Measurements from ENCODE around the gene REST.
A peak's percentile ranks its signal among the peaks of the same experiment; 100 is the strongest.
"Not testable (repeated sequence)": the region's sequence is repeated elsewhere in the genome, so short reads cannot be mapped to it uniquely, and the experiment has no call there.

The REST gene

GRCh38 chr4:56907489-56908205 is at the start of gene REST:
REST (plus strand) TSS chr4:56907900; CDS start chr4:56910639, 2,739 bp downstream.
- peak; percentile 27 for TF ChIP-seq POLR2A (IDR thresholded peaks at IDR 0.05; ENCODE audit: low read length)
- TF ChIP-seq GATA1 (IDR thresholded peaks at IDR 0.05; ENCODE audit: low read depth, low read length) = no peak
- DNase-seq = peak; percentile 85 to 93

DNA sequence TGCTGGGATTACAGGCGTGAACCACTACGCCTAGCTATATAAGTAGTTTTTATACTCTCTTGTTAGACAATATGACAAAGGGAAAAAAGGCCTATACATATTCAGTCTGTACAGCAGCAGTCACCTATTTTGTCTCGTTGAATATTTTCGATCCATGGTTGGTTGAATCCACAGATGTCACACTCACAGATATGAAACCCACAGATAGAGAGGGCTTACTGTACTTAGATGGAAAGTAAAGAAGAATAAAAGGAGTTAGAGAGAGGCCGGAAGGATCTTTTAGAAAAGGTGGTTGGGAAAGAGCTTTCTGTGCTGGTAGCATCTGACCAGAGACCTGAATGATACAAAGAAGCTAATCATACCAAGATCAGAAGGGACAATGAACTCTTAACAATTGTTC is 47.9 kb upstream of the REST start:
- no peak for TF ChIP-seq GATA1 (IDR thresholded peaks at IDR 0.05; ENCODE audit: low read depth, low read length)
- no peak for TF ChIP-seq POLR2A (IDR thresholded peaks at IDR 0.05; ENCODE audit: low read length)
- no peak for DNase-seq

GRCh38 chr4:56860781-56861180 is 46.9 kb upstream of the REST start:
- DNase-seq = no peak

DNA sequence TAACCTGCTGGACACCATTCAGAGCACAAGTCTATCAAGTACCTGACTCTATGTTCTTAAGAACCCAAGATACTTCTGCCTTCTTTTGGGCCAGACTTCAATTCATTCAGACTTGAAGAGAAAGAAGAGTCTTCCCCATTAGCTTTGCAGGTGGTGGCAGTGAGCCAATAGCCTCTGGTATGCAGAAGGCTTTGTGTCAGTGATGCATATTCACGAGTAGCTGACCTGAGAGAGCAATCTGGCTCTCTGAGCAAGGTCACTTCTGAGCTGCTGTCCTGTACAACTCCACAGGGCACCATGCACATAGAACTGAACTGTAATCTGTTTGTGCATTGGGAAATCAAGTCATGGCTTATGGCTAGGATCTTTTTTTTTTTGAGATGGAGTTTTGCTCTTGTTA is 46.3 kb upstream of the REST start:
- TF ChIP-seq POLR2A (IDR thresholded peaks at IDR 0.05; ENCODE audit: low read length) (no peak), GATA1 (IDR thresholded peaks at IDR 0.05; ENCODE audit: low read depth, low read length) (no peak)
- DNase-seq = peak in 1 of 2 experiments; percentile 7

More at GRCh38 chr4:56860781-56861180, 46.9 kb upstream of the REST start:
- TF ChIP-seq GATA1 (IDR thresholded peaks at IDR 0.05; ENCODE audit: low read depth, low read length) (no peak), POLR2A (IDR thresholded peaks at IDR 0.05; ENCODE audit: low read length) (no peak)

- no peak for DNase-seq
- TF ChIP-seq GATA1 (IDR thresholded peaks at IDR 0.05; ENCODE audit: low read depth, low read length) = no peak
- no peak for TF ChIP-seq POLR2A (IDR thresholded peaks at IDR 0.05; ENCODE audit: low read length)
Observed at GRCh38 chr4:56863441-56864139, 44.1 kb upstream of the REST start.

DNA sequence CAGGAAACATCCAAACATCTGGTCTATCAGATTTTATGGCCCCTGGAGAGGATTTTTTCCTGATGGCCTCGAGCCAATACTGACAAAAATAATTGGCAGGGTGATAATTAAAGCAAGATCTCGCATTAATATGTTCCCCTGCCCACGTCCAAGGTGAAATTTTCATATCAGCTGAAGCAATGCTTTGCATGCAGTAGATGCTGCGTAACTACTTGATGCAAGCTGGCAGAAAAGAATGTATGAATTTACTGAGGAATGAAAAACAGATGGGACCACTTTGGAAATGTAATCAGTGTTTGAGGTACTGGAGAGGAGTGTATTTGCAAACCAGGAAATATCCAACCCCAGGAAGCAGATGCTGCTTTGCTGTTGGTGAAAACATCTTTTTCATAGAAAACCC is 36.8 kb upstream of the REST start:
- TF ChIP-seq POLR2A (IDR thresholded peaks at IDR 0.05; ENCODE audit: low read length) = no peak
- no peak for TF ChIP-seq GATA1 (IDR thresholded peaks at IDR 0.05; ENCODE audit: low read depth, low read length)
- DNase-seq = no peak

- no peak for DNase-seq
- TF ChIP-seq GATA1 (IDR thresholded peaks at IDR 0.05; ENCODE audit: low read depth, low read length) (no peak), POLR2A (IDR thresholded peaks at IDR 0.05; ENCODE audit: low read length) (no peak)
Observed at GRCh38 chr4:56871371-56871866, 36.3 kb upstream of the REST start.

- TF ChIP-seq GATA1 (IDR thresholded peaks at IDR 0.05; ENCODE audit: low read depth, low read length) = no peak
- TF ChIP-seq POLR2A (IDR thresholded peaks at IDR 0.05; ENCODE audit: low read length) = no peak
Observed at GRCh38 chr4:56874166-56874565, 33.5 kb upstream of the REST start.

DNA sequence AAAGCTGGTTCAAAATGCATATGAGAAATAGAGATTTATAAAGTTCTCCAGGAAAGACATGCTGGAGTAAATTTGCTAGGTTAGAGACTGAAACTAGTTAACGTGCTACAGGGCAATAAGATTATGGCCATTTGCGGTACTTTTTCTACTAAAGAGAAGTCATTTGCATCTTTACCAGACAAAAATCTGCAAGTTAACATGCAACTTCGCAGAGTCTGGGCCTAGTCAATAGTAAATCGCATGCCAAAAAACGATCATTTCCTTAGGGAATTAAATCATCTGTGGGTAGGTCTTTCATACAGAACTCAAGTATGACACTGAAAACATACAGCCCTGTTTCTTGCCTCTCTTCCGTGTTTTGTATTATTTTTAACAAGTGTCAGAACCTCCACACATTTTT is 32.8 kb upstream of the REST start:
- no peak for DNase-seq
- TF ChIP-seq POLR2A (IDR thresholded peaks at IDR 0.05; ENCODE audit: low read length) (no peak), GATA1 (IDR thresholded peaks at IDR 0.05; ENCODE audit: low read depth, low read length) (no peak)

More at GRCh38 chr4:56874166-56874565, 33.5 kb upstream of the REST start:
- DNase-seq = no peak

- no peak for DNase-seq
- TF ChIP-seq GATA1 (IDR thresholded peaks at IDR 0.05; ENCODE audit: low read depth, low read length) (no peak), POLR2A (IDR thresholded peaks at IDR 0.05; ENCODE audit: low read length) (no peak)
Observed at GRCh38 chr4:56876264-56876663, 31.4 kb upstream of the REST start.

DNA sequence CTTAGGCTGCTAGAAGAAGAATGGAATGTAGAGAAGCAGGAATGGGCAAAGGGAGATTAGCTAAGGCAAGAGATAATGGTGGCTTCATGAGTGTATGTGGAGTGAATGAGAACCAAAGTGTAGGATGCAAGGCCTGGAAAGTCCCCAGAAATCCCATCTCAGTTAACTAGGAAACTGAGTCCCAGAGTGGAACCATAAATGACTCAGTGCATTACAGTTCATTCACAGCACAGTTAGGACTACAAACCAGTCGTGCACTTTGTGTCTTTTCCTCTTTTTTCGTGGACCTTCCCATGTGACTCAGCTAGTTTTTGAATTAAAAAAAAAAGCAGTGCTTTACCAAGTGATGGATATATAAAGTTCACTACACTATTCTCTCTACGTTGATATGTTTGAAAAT is 27.7 kb upstream of the REST start:
- TF ChIP-seq GATA1 (IDR thresholded peaks at IDR 0.05; ENCODE audit: low read depth, low read length) (no peak), POLR2A (IDR thresholded peaks at IDR 0.05; ENCODE audit: low read length) (no peak)
- no peak for DNase-seq

DNA sequence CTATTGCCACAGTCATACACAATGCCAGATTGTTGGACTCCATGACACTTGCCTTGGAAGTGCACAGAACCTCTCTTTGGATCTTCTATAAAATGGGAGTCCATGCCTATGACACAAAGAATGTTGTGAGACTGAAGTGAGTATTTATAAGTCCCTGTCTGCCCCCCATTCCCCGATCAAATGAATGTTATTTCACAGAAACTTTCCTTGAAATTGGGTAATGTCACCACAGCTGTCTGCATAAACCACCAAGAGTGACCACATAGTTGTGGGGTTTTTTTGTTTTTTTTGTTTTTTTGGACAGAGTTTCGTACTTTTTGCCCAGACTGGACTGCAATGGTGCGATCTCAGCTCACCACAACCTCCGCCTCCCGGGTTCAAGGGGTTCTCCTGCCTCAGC is 27.1 kb upstream of the REST start:
- no peak for DNase-seq
- no peak for TF ChIP-seq GATA1 (IDR thresholded peaks at IDR 0.05; ENCODE audit: low read depth, low read length)
- TF ChIP-seq POLR2A (IDR thresholded peaks at IDR 0.05; ENCODE audit: low read length) = no peak

DNA sequence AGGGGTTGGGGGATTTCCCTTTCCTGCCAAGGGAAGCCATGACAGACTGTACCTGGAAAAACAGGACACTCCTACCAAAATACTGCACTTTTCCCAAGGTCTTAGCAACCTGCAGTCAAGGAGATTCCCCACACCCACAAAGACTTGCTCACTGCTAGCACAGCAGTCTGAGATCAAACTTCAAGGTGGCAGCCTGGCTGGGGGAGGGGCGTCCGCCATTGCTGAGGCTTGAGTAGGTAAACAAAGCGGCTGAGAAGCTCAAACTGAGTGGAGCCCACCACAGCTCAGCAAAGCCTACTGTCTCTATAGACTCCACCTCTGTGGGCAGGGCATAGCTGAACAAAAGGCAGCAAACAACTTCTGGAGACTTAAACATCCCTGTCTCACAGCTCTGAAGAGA is 23.2 kb upstream of the REST start:
- not testable (repeated sequence) for DNase-seq

DNA sequence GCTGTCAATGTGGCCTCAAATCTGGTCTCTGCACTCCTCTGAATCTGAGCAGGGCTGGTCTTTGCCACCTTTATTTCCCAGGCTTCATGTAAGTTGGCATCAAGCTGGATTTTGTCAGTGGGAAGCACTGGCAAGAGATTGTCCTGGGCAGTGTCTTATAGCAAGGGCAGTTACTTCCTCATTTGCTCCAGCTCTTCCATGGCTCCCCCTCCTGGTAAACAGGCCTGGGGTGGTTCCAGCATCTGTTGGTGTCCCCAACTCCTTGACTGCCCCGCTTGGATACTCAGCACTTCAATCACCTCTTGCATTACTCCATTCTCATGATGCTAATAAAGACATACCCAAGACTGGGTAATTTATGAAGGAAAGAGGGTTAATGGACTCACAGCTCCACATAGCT is 15.0 kb upstream of the REST start:
- TF ChIP-seq POLR2A (IDR thresholded peaks at IDR 0.05; ENCODE audit: low read length) (no peak), GATA1 (IDR thresholded peaks at IDR 0.05; ENCODE audit: low read depth, low read length) (no peak)
- no peak for DNase-seq

DNA sequence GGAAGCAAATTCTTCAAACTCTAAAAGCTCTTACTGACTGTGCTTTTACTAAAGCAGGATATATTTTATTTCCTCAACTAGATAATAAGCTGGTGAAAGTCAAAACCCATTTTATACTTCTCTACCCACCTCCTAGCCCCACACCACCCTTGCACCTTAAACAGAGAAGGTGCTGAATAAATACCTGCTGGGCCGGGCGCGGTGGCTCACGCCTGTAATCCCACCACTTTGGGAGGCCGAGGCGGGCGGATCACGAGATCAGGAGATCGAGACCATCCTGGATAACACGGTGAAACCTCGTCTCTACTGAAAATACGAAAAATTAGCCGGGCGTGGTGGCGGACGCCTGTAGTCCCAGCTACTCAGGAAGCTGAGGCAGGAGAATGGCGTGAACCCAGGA is 9.9 kb upstream of the REST start:
- DNase-seq = not testable (repeated sequence)

- not testable (repeated sequence) for DNase-seq
Observed at GRCh38 chr4:56900186-56900585, 7.5 kb upstream of the REST start.

All from erythroblast (primary cell).